KOPT-K1 (cell line): ENCODE data around the gene MLIP.

Experiments used
- H3K27ac ChIP-seq: fragments of 200-600 bp; sonication (generic); 2 replicates; pipeline ENCODE4 v1.5.1; 2016; ENCODE audit warnings: antibody characterized with exemption, mild to moderate bottlenecking, low read depth, low read length; ENCODE audit not compliant: poor library complexity, severe bottlenecking
- H3K36me3 ChIP-seq: fragments of 200-600 bp; sonication (generic); 2 replicates; pipeline ENCODE4 v1.5.1; 2017; ENCODE audit warnings: antibody characterized with exemption, mild to moderate bottlenecking, low read length, moderate library complexity; ENCODE audit not compliant: insufficient read depth
- H3K9me3 ChIP-seq: fragments of 200-600 bp; sonication (generic); 2 replicates; pipeline ENCODE4 v1.5.1; 2017; ENCODE audit warnings: antibody characterized with exemption, low read length, mild to moderate bottlenecking; ENCODE audit not compliant: insufficient read depth, poor library complexity, severe bottlenecking

MLIP gene

GRCh38 chr6:54284161-54284860, 173.1 kb downstream of the MLIP start:
- H3K9me3 ChIP-seq = no peaks in the 10 kb centered on the region
- H3K27ac ChIP-seq = no peak overlapping the region
- H3K36me3 ChIP-seq = no peaks in the 10 kb centered on the region

- H3K9me3 ChIP-seq = no peaks in the 10 kb centered on the region
- no peaks in the 10 kb centered on the region for H3K36me3 ChIP-seq
- no peak overlapping the region for H3K27ac ChIP-seq
Measured at GRCh38 chr6:54285595-54285994, 174.4 kb downstream of the MLIP start.

GRCh38 chr6:54286141-54286540, 174.9 kb downstream of the MLIP start:
- H3K27ac ChIP-seq = no peak overlapping the region
- no peaks in the 10 kb centered on the region for H3K9me3 ChIP-seq
- no peaks in the 10 kb centered on the region for H3K36me3 ChIP-seq

DNA sequence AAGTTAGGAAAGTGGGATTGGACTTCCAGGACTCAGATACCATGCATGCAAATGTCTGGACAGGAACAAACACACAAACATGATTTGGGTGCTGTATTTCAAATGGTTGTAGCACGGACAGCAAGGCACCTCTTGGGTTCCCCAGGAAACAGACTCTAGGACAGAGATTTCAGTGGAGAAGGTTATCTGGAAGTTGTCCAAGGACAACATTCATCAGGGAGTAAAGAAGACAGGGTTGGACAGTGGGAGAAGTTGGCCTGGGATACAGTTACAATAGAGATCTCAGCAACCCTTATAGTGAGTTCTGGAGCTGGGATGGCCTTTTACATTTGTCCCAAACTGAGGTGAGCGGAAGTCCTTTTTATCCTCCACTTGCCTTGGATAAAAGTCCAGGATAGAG, 177.2 kb downstream of the MLIP start:
- Histone ChIP-seq H3K36me3 (no peaks in the 10 kb centered on the region), H3K27ac (no peak overlapping the region), H3K9me3 (no peaks in the 10 kb centered on the region)

GRCh38 chr6:54289426-54289825, 178.2 kb downstream of the MLIP start:
- Histone ChIP-seq H3K9me3 (no peaks in the 10 kb centered on the region), H3K36me3 (no peaks in the 10 kb centered on the region), H3K27ac (no peak overlapping the region)

DNA sequence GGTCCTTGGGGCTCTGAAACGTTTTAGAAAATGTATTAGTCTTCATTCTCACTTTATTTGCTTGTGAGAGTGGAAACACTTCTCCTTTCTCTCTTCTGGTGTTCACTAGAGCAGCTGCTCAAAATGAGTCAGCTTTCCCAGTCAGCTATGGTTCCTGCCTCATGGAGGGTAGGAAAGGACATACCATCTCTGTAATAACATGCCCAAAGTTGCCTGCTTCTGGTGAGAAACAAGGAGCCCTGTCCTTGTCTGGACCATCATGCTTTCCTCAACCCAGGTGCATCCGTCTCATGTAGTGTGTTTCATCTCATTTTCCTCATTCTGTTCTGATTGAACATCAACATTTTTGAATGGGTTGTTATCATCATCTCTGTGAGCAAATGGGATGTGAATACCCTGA, 179.9 kb downstream of the MLIP start:
- Histone ChIP-seq H3K36me3 (no peaks in the 10 kb centered on the region), H3K9me3 (no peaks in the 10 kb centered on the region), H3K27ac (no peak overlapping the region)

GRCh38 chr6:54291738-54292137, 180.5 kb downstream of the MLIP start:
- no peaks in the 10 kb centered on the region for H3K36me3 ChIP-seq
- no peaks in the 10 kb centered on the region for H3K9me3 ChIP-seq
- H3K27ac ChIP-seq = no peak overlapping the region

DNA sequence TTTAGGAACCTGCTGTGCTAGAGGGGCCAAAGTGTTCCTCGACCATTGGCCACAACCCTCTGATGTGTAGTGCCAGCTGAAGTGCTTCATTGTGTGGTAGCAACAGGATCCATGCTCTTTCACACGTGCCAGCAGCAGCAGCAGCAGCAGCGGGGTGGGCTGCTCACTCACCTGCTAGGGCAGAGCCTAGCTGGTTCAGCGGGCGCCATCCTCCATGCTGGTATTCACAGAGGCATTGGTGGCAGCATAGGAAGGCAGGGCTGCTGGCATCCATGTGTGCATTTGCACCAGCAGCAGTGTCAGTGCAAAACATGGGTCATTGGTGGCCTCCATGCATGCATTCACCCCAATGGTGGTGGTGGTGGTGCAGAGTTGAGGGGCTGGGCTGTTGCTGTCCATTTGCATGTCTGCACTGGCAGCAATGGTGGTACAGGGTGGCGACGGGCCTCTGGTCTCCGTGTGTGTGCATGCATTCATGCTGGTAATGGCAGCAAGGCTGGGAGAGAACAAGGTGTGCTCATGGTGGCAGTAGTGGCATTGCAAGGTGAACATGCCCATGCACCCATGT, 183.8 kb downstream of the MLIP start:
- Histone ChIP-seq H3K36me3 (no peaks in the 10 kb centered on the region), H3K9me3 (no peaks in the 10 kb centered on the region), H3K27ac (no peak overlapping the region)

- H3K36me3 ChIP-seq = no peaks in the 10 kb centered on the region
- no peaks in the 10 kb centered on the region for H3K9me3 ChIP-seq
- H3K27ac ChIP-seq = no peak overlapping the region
Measured at GRCh38 chr6:54299542-54300269, 188.5 kb downstream of the MLIP start.

DNA sequence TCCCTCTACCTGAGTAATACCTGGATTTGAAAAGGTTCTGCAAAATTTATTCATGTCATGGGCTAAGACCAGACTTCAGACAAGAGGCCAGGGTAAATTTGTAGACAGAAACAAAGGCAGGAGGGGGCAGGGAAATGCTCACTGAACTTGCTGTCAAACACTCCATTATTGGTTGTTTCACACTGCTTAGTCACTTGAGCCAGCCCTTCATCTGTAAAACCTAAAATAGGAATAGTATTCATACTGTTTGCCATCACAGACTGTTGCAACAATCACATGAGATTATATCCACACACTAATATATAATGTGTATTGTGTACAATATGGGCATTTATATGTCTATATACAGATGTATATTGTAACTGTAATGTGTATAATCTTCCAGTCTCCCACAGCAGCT, 190.5 kb downstream of the MLIP start:
- Histone ChIP-seq H3K27ac (no peak overlapping the region), H3K36me3 (no peaks in the 10 kb centered on the region), H3K9me3 (no peaks in the 10 kb centered on the region)

GRCh38 chr6:54307439-54307910, 196.2 kb downstream of the MLIP start:
- no peaks in the 10 kb centered on the region for H3K9me3 ChIP-seq
- H3K27ac ChIP-seq = no peak overlapping the region
- no peaks in the 10 kb centered on the region for H3K36me3 ChIP-seq

GRCh38 chr6:54308289-54308985, 197.2 kb downstream of the MLIP start, which contains the start of gene TINAG:
Gene TINAG, plus strand, starts transcription at chr6:54308441. Its CDS starts 110 bp downstream, at chr6:54308551.
- Histone ChIP-seq H3K36me3 (no peaks in the 10 kb centered on the region), H3K27ac (no peak within 1 kb of the TSS)

GRCh38 chr6:54308986-54309315, 197.7 kb downstream of the MLIP start:
- Histone ChIP-seq H3K9me3 (no peaks in the 10 kb centered on the region), H3K27ac (no peak overlapping the region), H3K36me3 (no peaks in the 10 kb centered on the region)

More at GRCh38 chr6:54308289-54308985, 197.2 kb downstream of the MLIP start, which contains the start of gene TINAG:
- no peaks in the 10 kb centered on the region for H3K9me3 ChIP-seq

- H3K9me3 ChIP-seq = no peaks in the 10 kb centered on the region
- no peaks in the 10 kb centered on the region for H3K36me3 ChIP-seq
Measured at GRCh38 chr6:54310377-54311152, 199.3 kb downstream of the MLIP start.

More at GRCh38 chr6:54310377-54311152, 199.3 kb downstream of the MLIP start:
- H3K27ac ChIP-seq = no peak overlapping the region
